GM21786 (cell line): ENCODE results near the gene RALGDS.
"Not testable (repeated sequence)": the region's sequence is repeated elsewhere in the genome, so short reads cannot be mapped to it uniquely, and the experiment has no call there.

ENCODE experiments used
- ATAC-seq: cut with Tn5 transposase; IDR thresholded peaks from one replicate; pipeline ENCODE4 v1.9.1; 2021; ENCODE audit not compliant: unreplicated experiment

The RALGDS gene

DNA sequence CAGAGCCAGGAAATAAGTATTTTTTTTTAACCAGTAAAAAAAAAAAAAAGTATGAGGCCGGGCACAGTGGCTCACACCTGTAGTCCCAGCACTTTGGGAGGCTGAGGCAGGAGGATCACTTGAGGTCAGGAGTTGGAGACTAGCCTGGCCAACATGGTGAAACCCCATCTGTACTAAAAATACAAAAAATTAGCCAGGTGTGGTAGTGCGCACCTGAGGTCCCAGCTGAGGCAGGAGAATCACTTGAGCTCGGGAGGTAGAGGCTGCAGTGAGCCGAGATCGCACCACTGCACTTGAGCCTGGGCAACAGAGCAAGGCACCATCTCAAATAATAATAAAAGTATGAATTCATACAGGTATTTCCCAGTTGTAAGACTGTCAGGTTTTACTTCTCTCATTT, 48.8 kb downstream of the RALGDS start:
- ATAC-seq, result not testable (repeated sequence)

DNA sequence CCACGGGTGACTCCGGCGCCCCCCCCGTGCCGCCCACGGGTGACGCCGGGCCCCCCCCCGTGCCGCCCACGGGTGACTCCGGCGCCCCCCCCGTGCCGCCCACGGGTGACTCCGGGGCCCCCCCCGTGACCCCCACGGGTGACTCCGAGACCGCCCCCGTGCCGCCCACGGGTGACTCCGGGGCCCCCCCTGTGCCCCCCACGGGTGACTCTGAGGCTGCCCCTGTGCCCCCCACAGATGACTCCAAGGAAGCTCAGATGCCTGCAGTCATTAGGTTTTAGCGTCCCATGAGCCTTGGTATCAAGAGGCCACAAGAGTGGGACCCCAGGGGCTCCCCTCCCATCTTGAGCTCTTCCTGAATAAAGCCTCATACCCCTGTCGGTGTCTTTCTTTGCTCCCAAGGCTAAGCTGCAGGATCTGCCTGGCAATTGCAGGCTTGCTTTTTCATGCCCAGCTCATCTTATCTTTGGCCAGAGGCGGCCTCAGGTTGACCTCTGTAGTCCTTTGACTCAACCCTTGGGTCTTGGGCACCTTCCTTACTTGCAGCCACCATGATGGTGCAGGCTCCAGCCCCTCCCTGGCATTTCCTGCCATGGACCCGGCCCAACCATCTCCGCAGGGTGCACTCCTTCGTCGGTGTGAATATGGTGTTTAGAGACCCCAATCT, 49.4 kb downstream of the RALGDS start:
- ATAC-seq, result no peak

DNA sequence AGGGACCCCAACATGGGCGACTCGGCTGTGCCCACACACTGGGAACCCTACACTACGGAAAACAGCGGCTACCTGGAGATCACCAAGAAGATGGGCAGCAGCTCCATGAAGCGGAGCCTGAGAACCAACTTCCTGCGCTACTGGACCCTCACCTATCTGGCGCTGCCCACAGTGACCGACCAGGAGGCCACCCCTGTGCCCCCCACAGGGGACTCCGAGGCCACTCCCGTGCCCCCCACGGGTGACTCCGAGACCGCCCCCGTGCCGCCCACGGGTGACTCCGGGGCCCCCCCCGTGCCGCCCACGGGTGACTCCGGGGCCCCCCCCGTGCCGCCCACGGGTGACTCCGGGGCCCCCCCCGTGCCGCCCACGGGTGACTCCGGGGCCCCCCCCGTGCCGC, 50.1 kb downstream of the RALGDS start:
- ATAC-seq, result not testable (repeated sequence)

DNA sequence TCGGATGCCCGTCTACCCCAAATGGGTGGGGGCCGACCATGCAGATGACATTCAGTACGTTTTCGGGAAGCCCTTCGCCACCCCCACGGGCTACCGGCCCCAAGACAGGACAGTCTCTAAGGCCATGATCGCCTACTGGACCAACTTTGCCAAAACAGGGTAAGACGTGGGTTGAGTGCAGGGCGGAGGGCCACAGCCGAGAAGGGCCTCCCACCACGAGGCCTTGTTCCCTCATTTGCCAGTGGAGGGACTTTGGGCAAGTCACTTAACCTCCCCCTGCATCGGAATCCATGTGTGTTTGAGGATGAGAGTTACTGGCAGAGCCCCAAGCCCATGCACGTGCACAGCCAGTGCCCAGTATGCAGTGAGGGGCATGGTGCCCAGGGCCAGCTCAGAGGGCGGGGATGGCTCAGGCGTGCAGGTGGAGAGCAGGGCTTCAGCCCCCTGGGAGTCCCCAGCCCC, 50.5 kb downstream of the RALGDS start:
- not testable (repeated sequence) for ATAC-seq

DNA sequence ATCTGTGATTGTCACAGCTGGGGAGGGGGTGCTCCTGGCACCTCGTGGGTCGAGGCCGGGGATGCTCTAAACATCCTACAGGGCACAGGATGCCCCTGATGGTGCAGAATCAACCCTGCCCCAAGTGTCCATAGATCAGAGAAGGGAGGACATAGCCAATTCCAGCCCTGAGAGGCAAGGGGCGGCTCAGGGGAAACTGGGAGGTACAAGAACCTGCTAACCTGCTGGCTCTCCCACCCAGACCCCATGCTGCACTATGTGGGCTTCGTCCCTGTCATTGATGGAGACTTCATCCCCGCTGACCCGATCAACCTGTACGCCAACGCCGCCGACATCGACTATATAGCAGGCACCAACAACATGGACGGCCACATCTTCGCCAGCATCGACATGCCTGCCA, 52.6 kb downstream of the RALGDS start:
- ATAC-seq, result not testable (repeated sequence)

DNA sequence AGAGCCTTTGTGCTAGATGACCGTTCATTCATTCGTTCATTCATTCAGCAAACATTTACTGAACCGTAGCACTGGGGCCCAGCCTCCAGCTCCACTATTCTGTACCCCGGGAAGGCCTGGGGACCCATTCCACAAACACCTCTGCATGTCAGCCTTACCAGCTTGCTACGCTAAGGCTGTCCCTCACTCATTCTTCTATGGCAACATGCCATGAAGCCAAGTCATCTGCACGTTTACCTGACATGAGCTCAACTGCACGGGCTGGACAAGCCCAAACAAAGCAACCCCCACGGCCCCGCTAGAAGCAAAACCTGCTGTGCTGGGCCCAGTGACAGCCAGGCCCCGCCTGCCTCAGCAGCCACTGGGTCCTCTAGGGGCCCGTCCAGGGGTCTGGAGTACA, 53.2 kb downstream of the RALGDS start:
- ATAC-seq, result no peak

DNA sequence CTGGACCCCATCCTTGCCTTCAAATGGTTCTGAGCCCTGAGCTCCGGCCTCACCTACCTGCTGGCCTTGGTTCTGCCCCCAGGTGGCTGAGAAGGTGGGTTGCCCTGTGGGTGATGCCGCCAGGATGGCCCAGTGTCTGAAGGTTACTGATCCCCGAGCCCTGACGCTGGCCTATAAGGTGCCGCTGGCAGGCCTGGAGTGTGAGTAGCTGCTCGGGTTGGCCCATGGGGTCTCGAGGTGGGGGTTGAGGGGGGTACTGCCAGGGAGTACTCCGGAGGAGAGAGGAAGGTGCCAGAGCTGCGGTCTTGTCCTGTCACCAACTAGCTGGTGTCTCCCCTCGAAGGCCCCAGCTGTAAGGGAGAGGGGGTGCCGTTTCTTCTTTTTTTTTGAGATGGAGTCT, 54.0 kb downstream of the RALGDS start:
- ATAC-seq, result no peak

DNA sequence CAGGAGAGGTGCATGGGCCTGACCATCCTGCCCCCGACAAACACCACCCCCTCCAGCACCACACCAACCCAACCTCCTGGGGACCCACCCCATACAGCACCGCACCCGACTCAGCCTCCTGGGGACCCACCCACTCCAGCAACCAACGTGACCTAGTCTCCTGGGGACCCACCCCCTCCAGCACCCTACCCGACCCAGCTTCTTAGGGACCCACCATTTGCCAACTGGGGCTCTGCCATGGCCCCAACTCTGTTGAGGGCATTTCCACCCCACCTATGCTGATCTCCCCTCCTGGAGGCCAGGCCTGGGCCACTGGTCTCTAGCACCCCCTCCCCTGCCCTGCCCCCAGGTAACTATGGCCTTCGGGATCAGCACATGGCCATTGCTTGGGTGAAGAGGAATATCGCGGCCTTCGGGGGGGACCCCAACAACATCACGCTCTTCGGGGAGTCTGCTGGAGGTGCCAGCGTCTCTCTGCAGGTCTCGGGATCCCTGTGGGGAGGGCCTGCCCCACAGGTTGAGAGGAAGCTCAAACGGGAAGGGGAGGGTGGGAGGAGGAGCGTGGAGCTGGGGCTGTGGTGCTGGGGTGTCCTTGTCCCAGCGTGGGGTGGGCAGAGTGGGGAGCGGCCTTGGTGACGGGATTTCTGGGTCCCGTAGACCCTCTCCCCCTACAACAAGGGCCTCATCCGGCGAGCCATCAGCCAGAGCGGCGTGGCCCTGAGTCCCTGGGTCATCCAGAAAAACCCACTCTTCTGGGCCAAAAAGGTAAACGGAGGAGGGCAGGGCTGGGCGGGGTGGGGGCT, 54.7 kb downstream of the RALGDS start:
- no peak for ATAC-seq

DNA sequence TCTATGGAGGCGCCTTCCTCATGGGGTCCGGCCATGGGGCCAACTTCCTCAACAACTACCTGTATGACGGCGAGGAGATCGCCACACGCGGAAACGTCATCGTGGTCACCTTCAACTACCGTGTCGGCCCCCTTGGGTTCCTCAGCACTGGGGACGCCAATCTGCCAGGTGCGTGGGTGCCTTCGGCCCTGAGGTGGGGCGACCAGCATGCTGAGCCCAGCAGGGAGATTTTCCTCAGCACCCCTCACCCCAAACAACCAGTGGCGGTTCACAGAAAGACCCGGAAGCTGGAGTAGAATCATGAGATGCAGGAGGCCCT, 56.0 kb downstream of the RALGDS start:
- ATAC-seq, result no peak

DNA sequence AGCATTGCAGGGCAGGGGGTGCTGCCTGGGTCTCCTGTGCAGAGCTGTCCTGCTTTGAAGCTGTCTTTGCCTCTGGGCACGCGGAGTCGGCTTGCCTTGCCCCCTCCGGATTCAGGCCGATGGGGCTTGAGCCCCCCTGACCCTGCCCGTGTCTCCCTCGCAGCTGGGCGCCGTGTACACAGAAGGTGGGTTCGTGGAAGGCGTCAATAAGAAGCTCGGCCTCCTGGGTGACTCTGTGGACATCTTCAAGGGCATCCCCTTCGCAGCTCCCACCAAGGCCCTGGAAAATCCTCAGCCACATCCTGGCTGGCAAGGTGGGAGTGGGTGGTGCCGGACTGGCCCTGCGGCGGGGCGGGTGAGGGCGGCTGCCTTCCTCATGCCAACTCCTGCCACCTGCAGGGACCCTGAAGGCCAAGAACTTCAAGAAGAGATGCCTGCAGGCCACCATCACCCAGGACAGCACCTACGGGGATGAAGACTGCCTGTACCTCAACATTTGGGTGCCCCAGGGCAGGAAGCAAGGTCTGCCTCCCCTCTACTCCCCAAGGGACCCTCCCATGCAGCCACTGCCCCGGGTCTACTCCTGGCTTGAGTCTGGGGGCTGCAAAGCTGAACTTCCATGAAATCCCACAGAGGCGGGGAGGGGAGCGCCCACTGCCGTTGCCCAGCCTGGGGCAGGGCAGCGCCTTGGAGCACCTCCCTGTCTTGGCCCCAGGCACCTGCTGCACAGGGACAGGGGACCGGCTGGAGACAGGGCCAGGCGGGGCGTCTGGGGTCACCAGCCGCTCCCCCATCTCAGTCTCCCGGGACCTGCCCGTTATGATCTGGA, 56.6 kb downstream of the RALGDS start:
- no peak for ATAC-seq

DNA sequence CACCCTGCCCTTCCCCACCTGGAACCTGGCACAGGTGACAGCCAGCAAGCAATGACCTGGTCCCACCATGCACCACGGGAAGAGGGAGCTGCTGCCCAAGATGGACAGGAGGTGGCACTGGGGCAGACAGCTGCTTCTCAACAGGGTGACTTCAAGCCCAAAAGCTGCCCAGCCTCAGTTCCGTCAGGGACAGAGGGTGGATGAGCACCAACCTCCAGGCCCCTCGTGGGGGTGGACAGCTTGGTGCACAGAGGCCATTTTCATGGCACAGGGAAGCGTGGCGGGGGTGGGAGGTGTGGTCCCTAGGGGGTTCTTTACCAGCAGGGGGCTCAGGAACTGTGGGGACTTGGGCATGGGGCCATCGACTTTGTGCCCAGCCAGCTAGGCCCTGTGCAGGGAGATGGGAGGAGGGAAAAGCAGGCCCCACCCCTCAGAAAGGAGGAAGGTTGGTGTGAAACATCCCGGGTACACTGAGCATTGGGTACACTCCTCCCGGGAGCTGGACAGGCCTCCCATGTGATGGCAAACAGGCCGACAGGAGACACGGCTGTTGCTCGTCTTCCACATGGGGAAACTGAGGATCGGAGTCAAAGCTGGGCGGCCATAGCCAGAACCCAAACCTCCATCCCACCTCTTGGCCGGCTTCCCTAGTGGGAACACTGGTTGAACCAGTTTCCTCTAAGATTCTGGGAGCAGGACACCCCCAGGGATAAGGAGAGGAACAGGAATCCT, 57.4 kb downstream of the RALGDS start:
- ATAC-seq, result no peak

DNA sequence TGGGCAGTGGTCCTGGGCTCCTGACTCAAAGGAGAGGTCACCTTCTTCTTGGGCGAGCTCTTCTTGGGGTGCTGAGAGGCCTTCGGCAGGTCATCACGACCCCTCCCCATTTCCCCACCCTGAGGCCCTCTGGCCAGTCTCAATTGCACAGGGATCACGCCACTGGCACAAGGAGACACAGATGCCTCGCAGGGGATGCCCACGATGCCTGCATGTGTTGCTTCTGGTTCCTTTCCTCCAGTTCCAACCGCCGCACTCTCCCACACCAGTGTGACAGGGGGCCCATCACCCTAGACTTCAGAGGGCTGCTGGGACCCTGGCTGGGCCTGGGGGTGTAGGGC, 57.9 kb downstream of the RALGDS start:
- ATAC-seq, result no peak

DNA sequence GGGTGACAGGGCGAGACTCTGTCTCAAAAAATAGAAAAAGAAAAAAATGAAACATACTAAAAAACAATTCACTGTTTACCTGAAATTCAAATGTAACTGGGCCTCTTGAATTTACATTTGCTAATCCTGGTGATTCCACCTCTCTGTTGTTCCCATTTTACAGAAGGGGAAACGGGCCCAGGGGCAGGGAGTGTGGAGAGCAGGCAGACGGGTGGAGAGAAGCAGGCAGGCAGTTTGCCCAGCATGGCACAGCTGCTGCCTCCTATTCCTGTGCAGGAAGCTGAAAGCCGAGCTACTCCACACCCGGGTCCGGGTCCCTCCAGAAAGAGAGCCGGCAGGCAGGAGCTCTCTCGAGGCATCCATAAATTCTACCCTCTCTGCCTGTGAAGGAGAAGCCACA, 58.5 kb downstream of the RALGDS start:
- ATAC-seq, result not testable (repeated sequence)

DNA sequence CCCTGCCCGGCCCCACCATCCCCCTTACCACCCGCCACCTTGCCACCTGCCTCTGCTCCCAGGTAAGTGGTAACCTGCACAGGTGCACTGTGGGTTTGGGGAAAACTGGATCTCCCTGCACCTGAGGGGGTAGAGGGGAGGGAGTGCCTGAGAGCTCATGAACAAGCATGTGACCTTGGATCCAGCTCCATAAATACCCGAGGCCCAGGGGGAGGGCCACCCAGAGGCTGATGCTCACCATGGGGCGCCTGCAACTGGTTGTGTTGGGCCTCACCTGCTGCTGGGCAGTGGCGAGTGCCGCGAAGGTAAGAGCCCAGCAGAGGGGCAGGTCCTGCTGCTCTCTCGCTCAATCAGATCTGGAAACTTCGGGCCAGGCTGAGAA, 59.3 kb downstream of the RALGDS start, which contains the start of gene CEL:
Gene CEL, plus strand, starts transcription at position 218 of the 382 bp plus-strand sequence. Its CDS starts 22 bp downstream, at position 240.
- ATAC-seq, result not testable (repeated sequence)

DNA sequence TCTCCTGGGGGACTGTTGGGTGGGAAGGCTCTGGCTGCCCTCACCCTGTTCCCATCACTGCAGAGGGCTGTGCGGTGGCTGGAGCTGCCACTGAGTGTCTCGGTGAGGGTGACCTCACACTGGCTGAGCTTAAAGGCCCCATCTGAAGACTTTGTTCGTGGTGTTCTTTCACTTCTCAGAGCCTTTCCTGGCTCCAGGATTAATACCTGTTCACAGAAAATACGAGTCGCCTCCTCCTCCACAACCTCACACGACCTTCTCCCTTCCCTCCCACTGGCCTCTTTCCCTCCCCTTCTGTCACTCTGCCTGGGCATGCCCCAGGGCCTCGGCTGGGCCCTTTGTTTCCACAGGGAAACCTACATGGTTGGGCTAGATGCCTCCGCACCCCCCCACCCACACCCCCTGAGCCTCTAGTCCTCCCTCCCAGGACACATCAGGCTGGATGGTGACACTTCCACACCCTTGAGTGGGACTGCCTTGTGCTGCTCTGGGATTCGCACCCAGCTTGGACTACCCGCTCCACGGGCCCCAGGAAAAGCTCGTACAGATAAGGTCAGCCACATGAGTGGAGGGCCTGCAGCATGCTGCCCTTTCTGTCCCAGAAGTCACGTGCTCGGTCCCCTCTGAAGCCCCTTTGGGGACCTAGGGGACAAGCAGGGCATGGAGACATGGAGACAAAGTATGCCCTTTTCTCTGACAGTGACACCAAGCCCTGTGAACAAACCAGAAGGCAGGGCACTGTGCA, 59.8 kb downstream of the RALGDS start:
- ATAC-seq, result not testable (repeated sequence)

DNA sequence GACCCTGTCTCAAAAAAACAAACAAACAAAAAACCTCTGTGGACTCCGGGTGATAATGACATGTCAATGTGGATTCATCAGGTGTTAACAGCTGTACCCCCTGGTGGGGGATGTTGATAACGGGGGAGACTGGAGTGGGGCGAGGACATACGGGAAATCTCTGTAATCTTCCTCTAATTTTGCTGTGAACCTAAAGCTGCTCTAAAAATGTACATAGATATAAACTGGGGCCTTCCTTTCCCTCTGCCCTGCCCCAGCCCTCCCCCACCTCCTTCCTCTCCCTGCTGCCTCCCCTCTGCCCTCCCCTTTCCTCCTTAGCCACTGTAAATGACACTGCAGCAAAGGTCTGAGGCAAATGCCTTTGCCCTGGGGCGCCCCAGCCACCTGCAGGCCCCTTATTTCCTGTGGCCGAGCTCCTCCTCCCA, 60.6 kb downstream of the RALGDS start:
- ATAC-seq, result no peak

DNA sequence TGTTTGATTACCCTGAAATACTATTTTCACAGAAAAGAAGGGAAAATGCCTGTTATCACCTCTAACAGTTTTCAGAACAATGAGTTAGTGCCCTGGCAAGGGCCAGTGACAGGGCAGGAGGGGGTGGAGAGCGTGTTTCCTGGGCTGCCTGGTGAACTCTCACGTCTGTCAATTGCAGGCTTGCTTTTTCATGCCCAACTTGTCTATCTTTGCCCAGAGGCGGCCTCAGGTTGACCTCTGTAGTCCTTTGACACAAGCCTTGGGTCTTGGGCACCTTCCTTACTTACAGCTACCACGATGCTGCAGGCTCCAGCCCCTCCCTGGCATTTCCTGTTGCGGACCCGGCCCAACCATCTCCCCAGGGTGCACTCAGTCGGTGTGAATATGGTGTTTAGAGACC, 61.4 kb downstream of the RALGDS start:
- no peak for ATAC-seq

DNA sequence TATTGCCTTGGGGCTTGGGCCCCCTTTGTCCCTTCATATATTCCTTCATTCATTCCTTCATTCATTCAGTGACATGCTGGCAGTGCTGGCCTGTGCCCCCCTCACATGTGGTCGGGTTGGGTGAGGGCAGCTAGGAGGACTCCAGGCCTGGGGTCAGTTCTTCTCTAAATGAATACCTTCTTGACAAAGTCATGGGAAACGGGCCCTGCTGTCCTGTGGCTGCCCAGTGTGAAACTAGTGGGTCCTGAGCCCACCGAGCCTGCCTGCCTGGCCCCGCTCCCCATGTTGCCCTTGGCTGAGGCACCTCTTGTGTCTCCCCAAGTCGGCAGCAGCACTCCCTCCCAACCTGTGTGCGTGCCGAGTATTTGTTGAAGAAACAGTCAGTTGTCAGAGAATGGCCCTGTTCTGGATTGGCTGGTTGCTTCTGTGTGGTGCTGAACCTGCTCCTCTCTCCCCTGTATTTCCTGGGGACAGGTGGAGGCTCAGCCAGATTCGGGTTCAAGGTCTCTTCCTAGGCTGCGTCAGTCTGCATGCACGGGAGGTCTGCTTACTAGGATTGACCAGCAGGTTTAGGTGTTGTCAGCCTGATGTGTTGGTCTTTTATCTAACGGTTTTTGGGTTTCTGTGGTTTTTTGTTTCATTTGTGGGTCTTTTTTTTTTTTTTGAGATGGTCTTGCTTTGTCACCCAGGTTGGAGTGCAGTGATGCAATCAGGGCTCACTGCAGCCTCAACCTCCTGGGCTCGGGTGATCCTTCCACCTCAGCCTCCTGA, 62.3 kb downstream of the RALGDS start:
- ATAC-seq, result no peak

DNA sequence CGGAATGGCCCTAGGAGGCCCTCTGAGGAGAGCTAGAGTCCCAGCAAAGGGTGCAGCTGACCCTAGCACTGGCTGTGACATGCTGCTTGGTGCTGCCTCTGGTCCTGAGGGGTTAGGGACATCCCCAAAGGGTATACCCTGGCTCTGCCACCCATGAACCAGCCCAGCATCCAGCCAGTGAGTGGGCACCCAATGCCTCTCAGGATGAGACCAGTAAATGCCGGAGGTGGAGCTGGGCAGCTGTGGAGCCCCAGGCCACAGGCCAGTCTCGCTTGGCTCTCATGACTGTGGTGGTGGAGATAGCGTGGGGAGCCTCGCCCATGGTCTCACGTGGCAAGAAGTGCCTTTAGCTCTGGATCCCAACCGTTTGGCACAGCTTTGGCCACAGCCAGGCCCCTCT, 63.0 kb downstream of the RALGDS start:
- ATAC-seq, result no peak

DNA sequence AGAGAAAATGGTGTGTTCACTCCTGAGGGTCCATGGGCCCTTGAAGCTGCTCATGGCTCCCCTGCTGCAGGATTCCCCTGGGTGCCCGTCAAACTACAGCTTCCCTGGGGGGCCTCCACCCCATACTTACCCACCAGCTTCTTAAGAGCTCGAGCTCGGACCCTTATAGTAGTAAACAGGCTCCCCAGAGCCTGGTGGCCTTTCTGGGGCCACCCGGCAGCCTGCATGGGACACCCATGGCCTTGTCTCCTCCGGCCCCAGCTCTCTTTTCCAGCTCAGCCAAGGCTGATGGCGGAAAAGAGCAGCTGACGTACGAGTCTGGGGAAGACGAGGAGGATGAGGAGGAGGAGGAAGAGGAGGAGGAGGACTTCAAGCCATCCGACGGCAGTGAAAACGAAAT, 63.5 kb downstream of the RALGDS start:
- no peak for ATAC-seq
